Retinal pigment epithelial cell (primary cell): ENCODE data around the gene PRR5.

Experiments used
- DNase-seq: peaks from one replicate; pipeline ENCODE4 v3.0.0-alpha.2; 2010; ENCODE audit warnings: low read depth
- H3K4me3 ChIP-seq: 2 replicates; pipeline ENCODE4 v1.5.1; 2011; ENCODE audit warnings: mild to moderate bottlenecking, low read length, control low read depth, moderate library complexity
- CTCF ChIP-seq: conservative IDR thresholded peaks from 2 replicates; pipeline ENCODE4 v1.5.1; 2011; ENCODE audit warnings: low read depth, low read length, control low read depth, inconsistent platforms

Gene PRR5

DNA sequence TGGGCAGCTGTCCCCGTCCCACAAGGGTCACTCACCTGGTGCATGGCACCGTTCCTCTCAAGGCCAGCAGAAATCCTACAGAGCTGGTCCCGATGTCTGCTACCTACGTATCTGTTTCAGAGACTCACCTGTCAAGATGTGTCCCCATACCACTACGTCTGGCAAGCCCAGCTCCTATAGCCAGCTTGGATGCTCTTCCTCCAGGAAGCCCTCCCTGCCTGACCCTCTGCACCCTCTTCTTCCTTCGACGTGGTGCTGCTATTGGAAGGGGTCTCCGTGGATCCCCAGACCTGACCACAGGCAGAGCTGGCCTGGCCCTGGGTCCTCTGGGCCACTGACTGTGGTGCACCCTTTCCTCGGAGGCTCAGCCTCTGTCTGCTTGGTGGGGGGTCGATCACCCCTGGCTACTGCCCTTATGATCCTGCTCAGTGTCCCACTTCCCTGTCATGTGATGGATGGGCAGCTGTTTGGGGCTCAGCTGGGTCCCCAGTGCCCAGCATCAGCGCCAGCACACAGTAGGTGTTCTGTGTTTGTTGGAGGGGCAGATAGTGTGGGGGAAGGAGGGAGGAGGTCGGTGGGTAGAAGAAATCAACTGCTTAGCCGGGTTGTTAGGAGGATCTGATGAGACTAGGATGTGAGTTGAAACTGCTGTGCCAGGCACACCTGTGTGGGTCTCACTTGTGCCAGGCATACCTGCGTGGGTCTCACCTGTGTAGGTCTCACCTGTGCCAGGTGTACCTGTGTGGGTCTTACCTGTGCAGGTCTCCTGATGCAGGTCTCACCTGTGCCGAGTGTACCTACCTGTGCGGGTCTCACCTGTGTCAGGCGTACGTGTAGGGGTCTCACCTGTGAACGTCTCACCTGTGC lies 28.7 kb downstream of the PRR5 start:
- no peak overlapping the region for H3K4me3 ChIP-seq
- TF ChIP-seq CTCF, result no peak
- DNase-seq, result no peak

DNA sequence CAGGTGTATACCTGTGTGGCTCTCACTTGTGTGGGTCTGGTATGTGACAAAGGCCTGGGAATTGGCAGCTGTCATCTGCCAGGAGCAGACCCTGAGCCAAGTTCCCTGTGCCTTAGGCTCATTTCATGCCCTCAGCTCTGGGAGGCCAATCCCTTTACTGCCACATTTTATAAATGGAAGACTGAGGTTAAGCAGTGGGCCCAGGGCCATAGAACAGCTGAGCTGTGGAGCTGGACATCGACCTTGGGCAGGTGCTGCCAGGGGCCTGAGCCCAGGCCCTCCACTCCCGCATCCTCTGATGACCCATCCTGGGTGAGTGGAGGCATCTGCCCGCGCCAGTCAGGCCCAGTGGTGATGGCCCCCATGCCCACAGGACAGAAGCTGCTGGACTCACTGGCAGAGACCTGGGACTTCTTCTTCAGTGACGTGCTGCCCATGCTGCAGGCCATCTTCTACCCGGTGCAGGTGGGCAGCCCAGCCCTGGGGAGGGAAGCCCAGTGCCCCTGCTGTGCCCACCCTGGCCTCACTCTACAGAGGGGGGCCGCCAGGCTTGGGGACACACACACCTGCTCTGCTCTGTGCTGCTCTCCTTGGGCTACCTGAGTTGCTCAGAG lies 29.5 kb downstream of the PRR5 start:
- no peak for DNase-seq
- no peak for TF ChIP-seq CTCF
- no peak overlapping the region for H3K4me3 ChIP-seq

DNA sequence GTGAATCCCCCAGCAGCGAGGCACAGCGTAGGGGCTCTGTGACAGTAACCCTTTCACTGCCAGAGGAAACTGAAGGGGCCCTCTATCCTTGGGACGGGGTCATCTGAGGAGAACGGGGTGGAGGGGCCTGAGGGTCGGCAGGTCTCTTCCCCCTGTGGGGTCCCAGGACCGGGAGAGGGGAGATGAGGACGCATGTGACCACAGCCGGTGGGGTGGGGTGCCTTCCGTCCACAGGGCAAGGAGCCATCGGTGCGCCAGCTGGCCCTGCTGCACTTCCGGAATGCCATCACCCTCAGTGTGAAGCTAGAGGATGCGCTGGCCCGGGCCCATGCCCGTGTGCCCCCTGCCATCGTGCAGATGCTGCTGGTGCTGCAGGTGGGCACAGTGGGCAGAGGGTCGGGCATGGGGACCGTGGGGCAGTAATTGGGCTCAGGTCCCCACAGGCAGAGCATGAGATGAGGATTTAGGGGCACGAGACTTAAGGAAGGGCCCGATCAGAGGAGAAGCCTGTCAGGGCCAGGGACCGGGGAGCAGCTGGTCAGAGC lies 30.1 kb downstream of the PRR5 start:
- H3K4me3 ChIP-seq, result no peak overlapping the region
- TF ChIP-seq CTCF, result no peak
- no peak for DNase-seq

DNA sequence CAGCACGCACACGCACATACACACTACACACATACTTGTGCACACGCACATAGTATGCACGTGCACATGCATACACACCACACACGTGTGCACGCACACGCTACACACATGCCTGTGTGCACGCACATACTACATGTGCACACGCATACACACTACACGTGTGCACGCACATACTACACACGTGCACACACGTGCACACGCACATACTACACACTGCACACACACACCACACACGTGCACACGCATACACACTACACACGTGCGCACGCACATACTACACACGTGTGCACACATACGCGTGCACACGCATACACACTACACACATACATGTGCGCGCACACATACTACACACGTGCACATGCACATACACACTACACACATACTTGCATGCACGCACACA lies 30.7 kb downstream of the PRR5 start:
- no peak for DNase-seq
- TF ChIP-seq CTCF, result no peak
- no peak overlapping the region for H3K4me3 ChIP-seq

- no peak overlapping the region for H3K4me3 ChIP-seq
- TF ChIP-seq CTCF, result no peak
- no peak for DNase-seq
Observed at GRCh38 chr22:44733426-44734106, 31.6 kb downstream of the PRR5 start.

- no peak overlapping the region for H3K4me3 ChIP-seq
- no peak for DNase-seq
- TF ChIP-seq CTCF, result no peak
Observed at GRCh38 chr22:44734278-44734677, 32.3 kb downstream of the PRR5 start.
